NCI-H2196 (cell line): ENCODE data around the gene JPH3.
"Not testable (repeated sequence)": the region's sequence is repeated elsewhere in the genome, so short reads cannot be mapped to it uniquely, and the experiment has no call there.

Experiments
- DNase-seq: peaks from one replicate; lab custom pipeline; 2025; ENCODE audit not compliant: unreplicated experiment; lab: John Stamatoyannopoulos, UW

Gene JPH3

GRCh38 chr16:87572959-87573358 lies 29.3 kb upstream of the JPH3 start:
- DNase-seq = no peak

- DNase-seq = no peak
Measured at GRCh38 chr16:87575027-87575804, 27.1 kb upstream of the JPH3 start.

- no peak for DNase-seq
Measured at GRCh38 chr16:87576171-87576570, 26.1 kb upstream of the JPH3 start.

- DNase-seq = not testable (repeated sequence)
Measured at GRCh38 chr16:87578142-87578930, 24.0 kb upstream of the JPH3 start.

GRCh38 chr16:87579691-87580090 lies 22.6 kb upstream of the JPH3 start:
- DNase-seq = no peak

GRCh38 chr16:87580855-87581261 lies 21.4 kb upstream of the JPH3 start:
- no peak for DNase-seq

- DNase-seq = no peak
Measured at GRCh38 chr16:87581857-87582215, 20.5 kb upstream of the JPH3 start.

GRCh38 chr16:87582216-87582965 lies 19.9 kb upstream of the JPH3 start:
- DNase-seq = no peak

GRCh38 chr16:87582966-87583325 lies 19.4 kb upstream of the JPH3 start:
- no peak for DNase-seq

- no peak for DNase-seq
Measured at GRCh38 chr16:87583453-87584131, 18.7 kb upstream of the JPH3 start.

- no peak for DNase-seq
Measured at GRCh38 chr16:87584271-87584670, 18.0 kb upstream of the JPH3 start.

GRCh38 chr16:87584975-87585374 lies 17.3 kb upstream of the JPH3 start:
- DNase-seq = no peak

GRCh38 chr16:87585442-87586200 lies 16.7 kb upstream of the JPH3 start:
- no peak for DNase-seq

- no peak for DNase-seq
Measured at GRCh38 chr16:87586201-87586782, 16.0 kb upstream of the JPH3 start.

GRCh38 chr16:87587636-87588035 lies 14.7 kb upstream of the JPH3 start:
- no peak for DNase-seq

GRCh38 chr16:87592018-87592712 lies 10.1 kb upstream of the JPH3 start:
- no peak for DNase-seq

GRCh38 chr16:87593710-87594258 lies 8.5 kb upstream of the JPH3 start:
- no peak for DNase-seq

- DNase-seq = no peak
Measured at GRCh38 chr16:87595712-87596111, 6.6 kb upstream of the JPH3 start.

GRCh38 chr16:87597324-87597830 lies 4.9 kb upstream of the JPH3 start:
- DNase-seq = no peak
